DOHH2 (cell line): ENCODE results near the gene CFAP52.

Experiments used
- H3F3A ChIP-seq: fragments of 200-600 bp; sonication (generic), shearing (Covaris generic); 2 replicates; pipeline ENCODE4 v1.6.0; 2016; ENCODE audit warnings: antibody characterized with exemption, mild to moderate bottlenecking; ENCODE audit not compliant: control insufficient read depth, insufficient read depth
- H3K27ac ChIP-seq: fragments of 200-600 bp; sonication (generic); 2 replicates; pipeline ENCODE4 v1.5.1; 2014; ENCODE audit warnings: low read depth, mild to moderate bottlenecking, low read length, moderate library complexity
- H3K27me3 ChIP-seq: fragments of 200-600 bp; sonication (generic); 2 replicates; pipeline ENCODE4 v1.6.1; 2014; ENCODE audit warnings: mild to moderate bottlenecking, low read length, mixed read lengths; ENCODE audit not compliant: control insufficient read depth
- H3K36me3 ChIP-seq: fragments of 200-600 bp; sonication (generic); 2 replicates; pipeline ENCODE4 v1.6.1; 2014; ENCODE audit warnings: mild to moderate bottlenecking, low read length, moderate library complexity, mixed read lengths; ENCODE audit not compliant: control insufficient read depth
- H3K4me1 ChIP-seq: fragments of 200-600 bp; sonication (generic); 2 replicates; pipeline ENCODE4 v1.6.1; 2014; ENCODE audit warnings: mild to moderate bottlenecking, low read length, mixed read lengths; ENCODE audit not compliant: control insufficient read depth
- H3K4me2 ChIP-seq: fragments of 200-600 bp; sonication (generic); 2 replicates; pipeline ENCODE4 v1.6.0; 2014; ENCODE audit warnings: mild to moderate bottlenecking, low read length, moderate library complexity
- H3K4me3 ChIP-seq: fragments of 200-600 bp; sonication (generic); 2 replicates; pipeline ENCODE4 v1.5.1; 2014; ENCODE audit warnings: mild to moderate bottlenecking, low read length, mixed read lengths
- H3K79me2 ChIP-seq: fragments of 200-600 bp; sonication (generic); 2 replicates; pipeline ENCODE4 v1.6.1; 2014; ENCODE audit warnings: mild to moderate bottlenecking, low read length, mixed read lengths; ENCODE audit not compliant: control insufficient read depth
- H3K9me2 ChIP-seq: fragments of 200-600 bp; sonication (generic); replicated peaks from 2 replicates; pipeline ENCODE4 v1.6.1; 2014; ENCODE audit warnings: mild to moderate bottlenecking, low read length, mixed read lengths; ENCODE audit not compliant: control insufficient read depth
- H3K9me3 ChIP-seq: fragments of 200-600 bp; sonication (generic); 2 replicates; pipeline ENCODE4 v1.6.1; 2014; ENCODE audit warnings: antibody characterized with exemption, low read length, mixed read lengths; ENCODE audit not compliant: control insufficient read depth, insufficient read depth
- H4K20me1 ChIP-seq: fragments of 200-600 bp; sonication (generic); 2 replicates; pipeline ENCODE4 v1.6.0; 2014; ENCODE audit warnings: low read depth, mild to moderate bottlenecking, antibody characterized with exemption, low read length, moderate library complexity; ENCODE audit not compliant: control insufficient read depth, insufficient read depth
- EZH2phosphoT487 ChIP-seq: fragments of 200-600 bp; sonication (generic); IDR thresholded peaks from 2 replicates; pipeline ENCODE4 v1.6.1; 2017; ENCODE audit warnings: borderline replicate concordance, mild to moderate bottlenecking, antibody characterized with exemption, low read length, moderate library complexity, mixed read lengths
- TF ChIP-seq, protein P1 (sequence below): fragments of 200-600 bp; sonication (generic); IDR thresholded peaks from one replicate; pipeline ENCODE4 v1.5.1; 2014; ENCODE audit warnings: antibody characterized with exemption, mild to moderate bottlenecking, low read depth, low read length; ENCODE audit not compliant: poor library complexity, severe bottlenecking

CFAP52 gene

DNA sequence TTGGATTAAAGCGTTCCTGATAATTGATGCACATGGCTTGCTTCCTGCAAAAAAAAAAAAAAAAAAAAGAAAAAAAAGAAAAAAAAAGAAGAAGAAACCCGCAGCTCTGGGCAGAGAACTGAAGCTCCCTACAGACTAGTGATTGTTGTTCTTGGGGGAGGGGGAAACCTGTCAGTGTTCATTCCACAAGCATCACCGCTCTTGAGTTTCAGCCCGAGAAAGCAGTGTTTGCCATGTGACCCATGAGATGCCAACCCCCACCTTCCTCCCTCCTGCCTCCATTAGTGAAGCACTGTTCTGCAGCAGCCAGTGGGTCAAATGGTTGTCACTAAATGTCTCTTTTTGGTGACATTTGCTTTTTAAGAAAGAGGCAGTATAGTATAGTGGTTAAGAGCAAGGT is 70.6 kb downstream of the CFAP52 start:
- Histone ChIP-seq H3K4me2 (no peak overlapping the region), H3F3A (no peaks in the 10 kb centered on the region), H3K9me3 (no peaks in the 10 kb centered on the region), H3K36me3 (no peaks in the 10 kb centered on the region), H3K27me3 (peaks cover 20% of the 10 kb centered on the region), H3K4me1 (peaks cover 11% of the 10 kb centered on the region), H3K27ac (no peak overlapping the region), H3K9me2 (no peaks in the 10 kb centered on the region), H3K79me2 (no peaks in the 10 kb centered on the region), H3K4me3 (no peak overlapping the region), H4K20me1 (no peaks in the 10 kb centered on the region)
- no peak for TF ChIP-seq EZH2phosphoT487
- TF ChIP-seq, protein P1, sequence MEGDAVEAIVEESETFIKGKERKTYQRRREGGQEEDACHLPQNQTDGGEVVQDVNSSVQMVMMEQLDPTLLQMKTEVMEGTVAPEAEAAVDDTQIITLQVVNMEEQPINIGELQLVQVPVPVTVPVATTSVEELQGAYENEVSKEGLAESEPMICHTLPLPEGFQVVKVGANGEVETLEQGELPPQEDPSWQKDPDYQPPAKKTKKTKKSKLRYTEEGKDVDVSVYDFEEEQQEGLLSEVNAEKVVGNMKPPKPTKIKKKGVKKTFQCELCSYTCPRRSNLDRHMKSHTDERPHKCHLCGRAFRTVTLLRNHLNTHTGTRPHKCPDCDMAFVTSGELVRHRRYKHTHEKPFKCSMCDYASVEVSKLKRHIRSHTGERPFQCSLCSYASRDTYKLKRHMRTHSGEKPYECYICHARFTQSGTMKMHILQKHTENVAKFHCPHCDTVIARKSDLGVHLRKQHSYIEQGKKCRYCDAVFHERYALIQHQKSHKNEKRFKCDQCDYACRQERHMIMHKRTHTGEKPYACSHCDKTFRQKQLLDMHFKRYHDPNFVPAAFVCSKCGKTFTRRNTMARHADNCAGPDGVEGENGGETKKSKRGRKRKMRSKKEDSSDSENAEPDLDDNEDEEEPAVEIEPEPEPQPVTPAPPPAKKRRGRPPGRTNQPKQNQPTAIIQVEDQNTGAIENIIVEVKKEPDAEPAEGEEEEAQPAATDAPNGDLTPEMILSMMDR: no peak

DNA sequence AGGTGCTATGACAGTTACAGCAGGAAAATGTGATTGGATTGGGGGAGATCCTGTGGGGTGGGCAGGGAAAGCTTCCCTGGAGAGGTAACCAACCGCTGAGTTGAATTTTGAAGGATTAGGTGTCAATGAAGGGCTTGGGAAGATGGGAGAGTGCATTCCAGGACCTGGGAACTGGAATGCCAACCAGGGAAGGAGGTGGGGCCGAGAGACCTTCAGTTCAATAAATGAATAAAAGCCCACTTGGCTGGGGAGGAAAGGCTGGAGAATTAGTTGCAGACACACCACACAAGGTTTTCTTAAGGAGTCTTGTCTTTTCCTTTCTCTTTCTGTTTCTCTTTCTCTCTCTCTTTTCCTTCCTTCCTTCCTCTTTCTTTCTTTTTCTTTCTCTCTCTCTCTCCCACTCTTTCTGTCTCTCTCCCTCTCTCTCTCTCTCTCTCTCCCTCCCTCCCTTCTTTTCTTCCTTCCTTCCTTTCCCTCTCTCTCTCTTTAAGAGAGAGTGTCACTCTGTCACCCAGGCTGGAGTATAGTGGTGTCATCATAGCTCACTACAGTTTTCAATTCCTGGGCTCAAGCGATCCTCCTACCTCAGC is 72.2 kb downstream of the CFAP52 start:
- H3K36me3 ChIP-seq: no peaks in the 10 kb centered on the region
- H3K4me1 ChIP-seq: peaks cover 11% of the 10 kb centered on the region
- no peaks in the 10 kb centered on the region for H3F3A ChIP-seq
- H4K20me1 ChIP-seq: no peaks in the 10 kb centered on the region
- H3K9me3 ChIP-seq: no peaks in the 10 kb centered on the region
- H3K27ac ChIP-seq: no peak overlapping the region
- H3K9me2 ChIP-seq: no peaks in the 10 kb centered on the region
- no peaks in the 10 kb centered on the region for H3K79me2 ChIP-seq
- H3K4me2 ChIP-seq: no peak overlapping the region
- no peak overlapping the region for H3K4me3 ChIP-seq
- peaks cover 20% of the 10 kb centered on the region for H3K27me3 ChIP-seq
- TF ChIP-seq EZH2phosphoT487: no peak
- TF ChIP-seq, protein P1: no peak

DNA sequence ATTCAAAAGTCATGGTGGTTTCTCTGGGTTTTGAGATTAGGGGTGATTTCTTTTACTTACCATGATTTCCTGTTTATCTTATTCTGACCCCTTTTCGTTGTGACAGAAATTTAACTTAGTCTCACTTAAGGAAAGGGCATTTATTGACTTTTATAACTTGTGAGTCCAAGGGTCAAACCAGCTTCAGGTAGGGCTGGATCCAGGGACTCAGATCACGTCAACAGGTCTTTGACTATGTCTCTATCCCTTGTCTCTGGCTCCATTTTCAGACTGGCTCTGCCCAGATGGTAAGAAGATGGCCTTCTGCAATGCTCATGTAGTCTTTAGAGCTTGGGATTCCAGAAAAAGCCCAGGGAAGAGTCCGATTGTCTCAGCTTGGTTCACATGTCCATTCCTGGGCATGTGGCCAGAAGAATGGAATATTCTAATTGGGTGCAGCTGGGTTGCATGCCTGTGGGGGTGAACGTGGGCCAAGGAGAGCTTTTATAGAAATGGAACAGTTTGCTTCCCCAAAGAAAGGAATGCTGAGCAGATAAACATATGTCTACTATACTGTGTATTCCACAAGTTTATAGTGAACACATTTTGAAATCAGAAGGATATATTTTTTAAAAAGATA is 82.3 kb downstream of the CFAP52 start:
- Histone ChIP-seq H3K4me3 (no peak overlapping the region), H3F3A (no peaks in the 10 kb centered on the region), H3K4me1 (no peaks in the 10 kb centered on the region), H3K9me2 (no peaks in the 10 kb centered on the region), H3K27ac (no peak overlapping the region), H3K27me3 (no peaks in the 10 kb centered on the region), H3K4me2 (no peak overlapping the region), H3K9me3 (no peaks in the 10 kb centered on the region), H4K20me1 (no peaks in the 10 kb centered on the region), H3K36me3 (no peaks in the 10 kb centered on the region), H3K79me2 (no peaks in the 10 kb centered on the region)
- TF ChIP-seq, protein P1: no peak
- TF ChIP-seq EZH2phosphoT487: no peak
